ENCODE results near the gene RABGAP1. TPM values are rescaled to one million over a fixed set of nuclear protein-coding genes. Genes with fewer than 3 reads are reported as not detected.

The RABGAP1 gene
- total RNA-seq, 2 experiments from 2014 or later: 20.6 to 24.9 TPM

- TF ChIP-seq CTCF (IDR thresholded peaks at IDR 0.05): no peak
- H3K27me3 ChIP-seq (ENCODE audit: control insufficient read depth in 1 of 2, insufficient read depth in 2 of 2, low read length in 2 of 2): no peaks in the 10 kb centered on the region
- no peak overlapping the region for H3K27ac Mint-ChIP-seq
- peaks cover 88% of the 10 kb centered on the region for H3K36me3 Mint-ChIP-seq (ENCODE audit: low read depth)
- H3K4me1 ChIP-seq (ENCODE audit: insufficient read depth, low read length): no peaks in the 10 kb centered on the region
- DNase-seq: no peak
- H3K27me3 Mint-ChIP-seq: no peaks in the 10 kb centered on the region
- no peaks in the 10 kb centered on the region for H3K4me1 Mint-ChIP-seq (ENCODE audit: low read depth)
- intact Hi-C loops (cut with DNase I, micrococcal nuclease): loop anchor here in 1 of 2 experiments (10.0 kb wide), 1 partner anchor 136 kb away; no protein-coding TSS in a partner anchor
- peaks cover 49% of the 10 kb centered on the region for H3K36me3 ChIP-seq (ENCODE audit: insufficient read depth, low read length)
- no peaks in the 10 kb centered on the region for H3K9me3 Mint-ChIP-seq
- H3K27ac ChIP-seq (ENCODE audit: low read depth in 1 of 2, low read length in 2 of 2): no peak overlapping the region
- CTCF ChIA-PET: interaction anchor here (1.4 kb wide), 1 partner anchor 136 kb away, joined by 3 read pairs; no protein-coding TSS in a partner anchor
- no peak overlapping the region for H3K4me3 Mint-ChIP-seq
- no peak for ATAC-seq (ENCODE audit: poor library complexity)
- no peaks in the 10 kb centered on the region for H3K9me3 ChIP-seq (ENCODE audit: control insufficient read depth in 1 of 2, insufficient read depth in 1 of 2, low read length in 2 of 2)
- no peak overlapping the region for H3K4me3 ChIP-seq (ENCODE audit: low read length)
- POLR2A ChIA-PET: no interaction called here
Measured at GRCh38 chr9:123089040-123089439, 148.2 kb downstream of the RABGAP1 start.

DNA sequence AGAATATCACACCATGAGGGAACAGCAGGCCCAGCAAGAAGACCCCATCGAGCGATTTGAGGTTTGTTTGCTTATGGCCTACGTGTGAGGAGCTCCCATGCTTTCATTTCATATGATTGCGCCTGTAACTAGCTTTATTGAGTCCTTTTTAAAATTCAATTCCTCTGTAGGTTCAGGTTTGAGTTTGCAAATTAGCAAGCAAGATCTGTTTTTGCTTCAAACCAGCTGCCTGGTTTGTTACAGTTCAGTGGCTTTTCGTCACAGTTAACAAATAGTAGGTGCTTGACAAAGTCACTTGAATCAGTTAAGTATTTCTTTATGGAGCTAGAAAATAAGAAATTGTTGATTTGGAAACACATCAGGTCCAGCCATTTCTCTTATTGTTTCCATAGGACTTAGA is 149.0 kb downstream of the RABGAP1 start:
- ChIA-PET POLR2A (no interaction called here), CTCF (interaction anchor here (1.2 to 1.4 kb wide), 2 partner anchors 135 to 296 kb away, joined by 3 read pairs; no protein-coding TSS in a partner anchor)
- intact Hi-C loops (cut with DNase I, micrococcal nuclease): loop anchor here in 1 of 2 experiments (10.0 kb wide), 1 partner anchor 135 kb away; no protein-coding TSS in a partner anchor
- Histone ChIP-seq H3K27me3 (ENCODE audit: control insufficient read depth in 1 of 2, insufficient read depth in 2 of 2, low read length in 2 of 2) (no peaks in the 10 kb centered on the region), H3K27ac (ENCODE audit: low read depth in 1 of 2, low read length in 2 of 2) (no peak overlapping the region), H3K4me3 (ENCODE audit: low read length) (no peak overlapping the region), H3K9me3 (ENCODE audit: control insufficient read depth in 1 of 2, insufficient read depth in 1 of 2, low read length in 2 of 2) (no peaks in the 10 kb centered on the region), H3K4me1 (ENCODE audit: insufficient read depth, low read length) (no peaks in the 10 kb centered on the region), H3K36me3 (ENCODE audit: insufficient read depth, low read length) (peaks cover 48% of the 10 kb centered on the region)
- H3K9me3 Mint-ChIP-seq: no peaks in the 10 kb centered on the region
- no peak for TF ChIP-seq CTCF (IDR thresholded peaks at IDR 0.05)
- ATAC-seq (ENCODE audit: poor library complexity): no peak
- H3K4me3 Mint-ChIP-seq: no peak overlapping the region
- H3K36me3 Mint-ChIP-seq (ENCODE audit: low read depth): peaks cover 87% of the 10 kb centered on the region
- H3K4me1 Mint-ChIP-seq (ENCODE audit: low read depth): no peaks in the 10 kb centered on the region
- H3K27ac Mint-ChIP-seq: no peak overlapping the region
- no peak for DNase-seq
- no peaks in the 10 kb centered on the region for H3K27me3 Mint-ChIP-seq

DNA sequence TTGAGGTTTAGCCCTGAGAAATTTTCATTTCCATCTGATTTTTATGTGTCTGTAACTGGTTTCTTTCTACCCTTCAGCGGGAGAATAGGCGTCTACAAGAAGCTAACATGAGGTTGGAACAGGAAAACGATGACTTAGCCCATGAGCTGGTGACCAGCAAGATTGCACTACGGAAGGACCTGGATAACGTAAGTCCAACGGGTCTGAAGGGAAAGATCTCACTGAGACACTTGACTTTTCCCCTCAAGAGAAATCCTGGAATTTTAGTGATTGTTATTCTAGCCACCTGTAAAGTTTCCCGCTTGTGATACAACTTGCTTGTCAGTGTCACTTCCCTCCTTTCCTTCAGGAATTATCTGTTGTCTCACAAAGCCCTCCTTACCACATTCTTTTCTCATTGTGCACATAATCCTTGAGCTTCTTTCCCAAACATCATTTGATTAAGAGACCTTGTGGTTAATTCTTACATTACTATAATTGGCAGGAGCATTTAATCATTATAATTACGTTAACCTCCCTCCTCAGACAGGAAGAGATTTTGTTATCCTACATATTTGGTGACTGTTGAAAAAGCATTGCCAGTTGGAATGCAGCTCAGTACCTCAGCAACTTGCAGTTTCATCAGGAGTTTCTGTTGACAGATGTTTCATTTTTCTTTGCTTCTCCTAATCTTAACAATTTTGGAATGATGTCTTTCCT is 149.5 kb downstream of the RABGAP1 start:
- Mint-ChIP-seq H3K36me3 (ENCODE audit: low read depth) (peaks cover 87% of the 10 kb centered on the region), H3K27ac (no peak overlapping the region), H3K27me3 (no peaks in the 10 kb centered on the region), H3K4me1 (ENCODE audit: low read depth) (no peaks in the 10 kb centered on the region), H3K9me3 (no peaks in the 10 kb centered on the region), H3K4me3 (no peak overlapping the region)
- no peak overlapping the region for H3K27ac ChIP-seq (ENCODE audit: low read depth in 1 of 2, low read length in 2 of 2)
- no peak overlapping the region for H3K4me3 ChIP-seq (ENCODE audit: low read length)
- DNase-seq (no peak), ATAC-seq (ENCODE audit: poor library complexity) (no peak)
- intact Hi-C loops (cut with DNase I, micrococcal nuclease): no loop called here
- H3K27me3 ChIP-seq (ENCODE audit: control insufficient read depth in 1 of 2, insufficient read depth in 2 of 2, low read length in 2 of 2): no peaks in the 10 kb centered on the region
- H3K4me1 ChIP-seq (ENCODE audit: insufficient read depth, low read length): no peaks in the 10 kb centered on the region
- CTCF ChIA-PET: interaction anchor here (1.2 to 1.4 kb wide), 2 partner anchors 135 to 295 kb away, joined by 3 read pairs; no protein-coding TSS in a partner anchor
- H3K9me3 ChIP-seq (ENCODE audit: control insufficient read depth in 1 of 2, insufficient read depth in 1 of 2, low read length in 2 of 2): no peaks in the 10 kb centered on the region
- no peak for TF ChIP-seq CTCF (IDR thresholded peaks at IDR 0.05)
- H3K36me3 ChIP-seq (ENCODE audit: insufficient read depth, low read length): peaks cover 45% of the 10 kb centered on the region
- POLR2A ChIA-PET: no interaction called here
